Neural cell (in vitro differentiated cells): ENCODE measurements around the gene TBC1D9B. TPM values are rescaled to one million over a fixed set of nuclear protein-coding genes. Genes with fewer than 3 reads are reported as not detected.

Experiments
- H2AFZ ChIP-seq: fragments of 200-600, 300-800 bp; sonication (generic), shearing (Covaris generic); 2 replicates; pipeline ENCODE4 v1.6.0; 2014; ENCODE audit warnings: low read depth, mild to moderate bottlenecking, antibody characterized with exemption, low read length, moderate library complexity
- H3F3A ChIP-seq: fragments of 200-600 bp; shearing (Covaris generic); 2 replicates; pipeline ENCODE4 v1.6.1; 2016; ENCODE audit warnings: mild to moderate bottlenecking, moderate library complexity, mixed read lengths, antibody characterized with exemption, low read length; ENCODE audit not compliant: insufficient read depth, poor library complexity, severe bottlenecking
- H3K27ac ChIP-seq: fragments of 200-600, 300-800 bp; sonication (generic), shearing (Covaris generic); 2 replicates; pipeline ENCODE4 v1.5.1; 2014; ENCODE audit warnings: mild to moderate bottlenecking, low read length, moderate library complexity
- H3K27me3 ChIP-seq: fragments of 300-800, 200-600 bp; sonication (generic), shearing (Covaris generic); 2 replicates; pipeline ENCODE4 v1.6.0; 2014; ENCODE audit warnings: mild to moderate bottlenecking, low read depth, low read length, moderate library complexity; ENCODE audit not compliant: insufficient read depth
- H3K36me3 ChIP-seq: fragments of 300-800, 200-600 bp; sonication (generic), shearing (Covaris generic); 2 replicates; pipeline ENCODE4 v1.5.1; 2014; ENCODE audit warnings: mild to moderate bottlenecking, antibody characterized with exemption, low read length, moderate library complexity; ENCODE audit not compliant: insufficient read depth
- H3K4me2 ChIP-seq: fragments of 300-800, 200-600 bp; sonication (generic), shearing (Covaris generic); 2 replicates; pipeline ENCODE4 v1.6.0; 2014; ENCODE audit warnings: mild to moderate bottlenecking, low read length
- H3K4me3 ChIP-seq: fragments of 300-800, 200-600 bp; sonication (generic), shearing (Covaris generic); 2 replicates; pipeline ENCODE4 v1.5.1; 2014; ENCODE audit warnings: mild to moderate bottlenecking, low read length, moderate library complexity
- H3K79me2 ChIP-seq: fragments of 200-600 bp; shearing (Covaris generic); replicated peaks from 2 replicates; pipeline ENCODE4 v1.6.0; 2014; ENCODE audit warnings: mild to moderate bottlenecking, low read length, moderate library complexity; ENCODE audit not compliant: insufficient read depth
- H3K9ac ChIP-seq: fragments of 300-800, 200-600 bp; sonication (generic), shearing (Covaris generic); 2 replicates; pipeline ENCODE4 v1.6.1; 2016; ENCODE audit warnings: mild to moderate bottlenecking, low read length, mixed read lengths
- H3K9me2 ChIP-seq: fragments of 200-600 bp; shearing (Covaris generic); 2 replicates; pipeline ENCODE4 v1.6.1; 2016; ENCODE audit warnings: mild to moderate bottlenecking, low read length, mixed read lengths; ENCODE audit not compliant: insufficient read depth
- H3K9me3 ChIP-seq: fragments of 200-600, 300-800 bp; sonication (generic), shearing (Covaris generic); 2 replicates; pipeline ENCODE4 v1.6.1; 2016; ENCODE audit warnings: mild to moderate bottlenecking, mixed run types, low read length, moderate library complexity, mixed read lengths
- H4K20me1 ChIP-seq: fragments of 200-600 bp; shearing (Covaris generic); 2 replicates; pipeline ENCODE4 v1.6.1; 2016; ENCODE audit warnings: mild to moderate bottlenecking, mixed run types; ENCODE audit not compliant: insufficient read depth
- CTCF ChIP-seq: fragments of 450-650 bp; IDR thresholded peaks from 2 replicates; pipeline ENCODE4 v1.5.1; 2014; ENCODE audit warnings: antibody characterized with exemption, mild to moderate bottlenecking, moderate library complexity; ENCODE audit not compliant: poor library complexity, severe bottlenecking
- EP300 ChIP-seq: fragments of 450-650 bp; conservative IDR thresholded peaks from 2 replicates; pipeline ENCODE4 v1.6.1; 2014; ENCODE audit warnings: antibody characterized with exemption, mild to moderate bottlenecking, moderate library complexity; ENCODE audit not compliant: poor library complexity, severe bottlenecking
- EZH2 ChIP-seq: fragments of 200-600, 300-800 bp; shearing (Covaris generic), sonication (generic); IDR thresholded peaks from 2 replicates; pipeline ENCODE4 v1.6.1; 2014; ENCODE audit warnings: antibody characterized with exemption, low read length, borderline replicate concordance, mild to moderate bottlenecking; ENCODE audit not compliant: insufficient read depth, poor library complexity, severe bottlenecking
- MXI1 ChIP-seq: fragments of 450-650 bp; conservative IDR thresholded peaks from 2 replicates; pipeline ENCODE4 v1.6.1; 2014; ENCODE audit warnings: antibody characterized with exemption, mild to moderate bottlenecking; ENCODE audit not compliant: poor library complexity, severe bottlenecking
- POLR2AphosphoS5 ChIP-seq: IDR thresholded peaks from 2 replicates; pipeline ENCODE4 v1.6.1; 2012
- RAD21 ChIP-seq: fragments of 450-650 bp; conservative IDR thresholded peaks from 2 replicates; pipeline ENCODE4 v1.6.1; 2014; ENCODE audit warnings: antibody characterized with exemption, mild to moderate bottlenecking, moderate library complexity
- REST ChIP-seq: IDR thresholded peaks from 2 replicates; pipeline ENCODE4 v1.6.1; 2012; ENCODE audit warnings: borderline replicate concordance
- SMC3 ChIP-seq: fragments of 450-650 bp; conservative IDR thresholded peaks from 2 replicates; pipeline ENCODE4 v1.6.1; 2014; ENCODE audit warnings: antibody characterized with exemption, mild to moderate bottlenecking, moderate library complexity; ENCODE audit not compliant: poor library complexity
- TAF1 ChIP-seq: IDR thresholded peaks from 2 replicates; pipeline ENCODE4 v1.6.1; 2012; ENCODE audit warnings: low read depth
- polyA minus RNA-seq: library from RNA; depleted of rRNA, polyadenylated mRNA; stranded (reverse); fragments of >200 nt; gene quantifications from 2 replicates; pipeline ENCODE4 v1.2.3, GENCODE V29; 2014
- polyA plus RNA-seq: library from polyadenylated mRNA; depleted of rRNA; stranded (reverse); fragments of >200 nt; gene quantifications from 2 replicates; pipeline ENCODE4 v1.2.3, GENCODE V29; 2014

TBC1D9B gene
- polyA plus RNA-seq (50.7 and 84.2 TPM in 2 replicates), polyA minus RNA-seq (65.1 and 80.3 TPM in 2 replicates)

GRCh38 chr5:179907556-179908324, at the start of gene TBC1D9B:
TBC1D9B (minus strand) TSS chr5:179907897; CDS start chr5:179907821, 76 bp downstream.
- TF ChIP-seq CTCF (peak; percentile 68), POLR2AphosphoS5 (no peak), MXI1 (no peak), SMC3 (peak; percentile 41), TAF1 (no peak), RAD21 (peak; percentile 22), EZH2 (no peak), EP300 (no peak), REST (no peak)
- Histone ChIP-seq H3K9me3 (no peaks in the 10 kb centered on the region), H3K4me3 (peak within 1 kb of the TSS; percentile 73), H3K9me2 (no peaks in the 10 kb centered on the region), H4K20me1 (no peaks in the 10 kb centered on the region), H3K27ac (no peak within 1 kb of the TSS), H3K27me3 (no peaks in the 10 kb centered on the region), H3K36me3 (no peaks in the 10 kb centered on the region), H3K4me2 (peak within 1 kb of the TSS; percentile 69), H3K9ac (peak within 1 kb of the TSS; percentile 65), H3K79me2 (peaks cover 8% of the 10 kb centered on the region), H3F3A (no peaks in the 10 kb centered on the region), H2AFZ (peak within 1 kb of the TSS; percentile 13)

GRCh38 chr5:179955630-179956029, 47.9 kb upstream of the TBC1D9B start:
- no peak overlapping the region for H3K4me2 ChIP-seq
- no peak overlapping the region for H3K9ac ChIP-seq
- no peaks in the 10 kb centered on the region for H3K79me2 ChIP-seq
- H3K36me3 ChIP-seq = peaks cover 18% of the 10 kb centered on the region
- no peaks in the 10 kb centered on the region for H3K9me2 ChIP-seq
- H3K27ac ChIP-seq = no peak overlapping the region
- no peak overlapping the region for H2AFZ ChIP-seq
- no peak overlapping the region for H3K4me3 ChIP-seq
- H3F3A ChIP-seq = no peaks in the 10 kb centered on the region
- no peak for TF ChIP-seq MXI1
- TF ChIP-seq CTCF = no peak
- TF ChIP-seq POLR2AphosphoS5 = no peak
- H4K20me1 ChIP-seq = no peaks in the 10 kb centered on the region
- H3K27me3 ChIP-seq = no peaks in the 10 kb centered on the region
- H3K9me3 ChIP-seq = no peaks in the 10 kb centered on the region
